Measurements from ENCODE around the gene SP100.

Gene SP100

GRCh38 chr2:230423851-230424458, 8.0 kb downstream of the SP100 start:
- DNase-seq: peak; percentile 54
- Histone ChIP-seq H4K8ac (ENCODE audit: low read length) (no peak overlapping the region), H3K27ac (ENCODE audit: low read length, poor library complexity, severe bottlenecking) (no peak overlapping the region), H3K9ac (ENCODE audit: low read length) (no peak overlapping the region), H2BK120ac (ENCODE audit: low read depth, low read length) (no peak overlapping the region), H2BK15ac (ENCODE audit: low read depth, poor library complexity, severe bottlenecking) (no peak overlapping the region), H2BK12ac (ENCODE audit: low read length in 2 of 2) (no peak overlapping the region), H2AFZ (ENCODE audit: low read depth, low read length) (no peak overlapping the region), H2AK5ac (ENCODE audit: low read length, severe bottlenecking) (no peak overlapping the region), H3K4me2 (ENCODE audit: low read length, poor library complexity, severe bottlenecking) (no peak overlapping the region), H3K4me3 (ENCODE audit: insufficient read depth in 1 of 2, low read depth in 1 of 2, low read length in 2 of 2) (peak overlapping the region in 1 of 2 experiments; percentile 23), H3K14ac (ENCODE audit: low read length in 2 of 2) (no peak overlapping the region), H3K9me3 (ENCODE audit: control insufficient read depth, low read length) (peaks cover 4% of the 10 kb centered on the region), H3K27me3 (ENCODE audit: control insufficient read depth in 1 of 2, insufficient read depth in 1 of 2, low read length in 2 of 2) (no peaks in the 10 kb centered on the region), H2BK5ac (ENCODE audit: low read depth, low read length, poor library complexity, severe bottlenecking) (no peak overlapping the region), H3K79me1 (replicated peaks; ENCODE audit: low read length, poor library complexity, severe bottlenecking) (peaks cover 7% of the 10 kb centered on the region), H3K4me1 (ENCODE audit: control insufficient read depth, insufficient read depth, low read depth, low read length) (peaks cover 2% of the 10 kb centered on the region), H3K36me3 (ENCODE audit: control insufficient read depth in 1 of 2, insufficient read depth in 2 of 2, low read depth in 1 of 2, low read length in 2 of 2) (peaks cover 4 to 57% of the 10 kb centered on the region in 2 experiments), H3K18ac (ENCODE audit: low read depth in 1 of 2, low read length in 2 of 2) (no peak overlapping the region), H3K4ac (ENCODE audit: low read depth in 1 of 2, low read length in 2 of 2) (no peak overlapping the region), H4K91ac (ENCODE audit: low read length) (peak overlapping the region; percentile 5), H3K23ac (ENCODE audit: low read length in 2 of 2) (no peak overlapping the region)
- 100% methylated on average over 2 of the region's 3 CpGs for WGBS

GRCh38 chr2:230425377-230425776, 9.4 kb downstream of the SP100 start:
- no peak overlapping the region for H2AFZ ChIP-seq (ENCODE audit: low read depth, low read length)
- H2AK5ac ChIP-seq (ENCODE audit: low read length, severe bottlenecking): no peak overlapping the region
- H3K79me1 ChIP-seq (replicated peaks; ENCODE audit: low read length, poor library complexity, severe bottlenecking): peaks cover 11% of the 10 kb centered on the region
- no CpG with 5 or more reads among the region's 1 CpG for WGBS
- H3K9ac ChIP-seq (ENCODE audit: low read length): no peak overlapping the region
- no peak overlapping the region for H3K4ac ChIP-seq (ENCODE audit: low read depth in 1 of 2, low read length in 2 of 2)
- H2BK15ac ChIP-seq (ENCODE audit: low read depth, poor library complexity, severe bottlenecking): no peak overlapping the region
- no peak overlapping the region for H4K8ac ChIP-seq (ENCODE audit: low read length)
- H3K27me3 ChIP-seq (ENCODE audit: control insufficient read depth in 1 of 2, insufficient read depth in 1 of 2, low read length in 2 of 2): no peaks in the 10 kb centered on the region
- peaks cover under 1% of the 10 kb centered on the region for H3K4me1 ChIP-seq (ENCODE audit: control insufficient read depth, insufficient read depth, low read depth, low read length)
- H3K23ac ChIP-seq (ENCODE audit: low read length in 2 of 2): no peak overlapping the region
- no peak overlapping the region for H3K4me2 ChIP-seq (ENCODE audit: low read length, poor library complexity, severe bottlenecking)
- no peak overlapping the region for H3K4me3 ChIP-seq (ENCODE audit: insufficient read depth in 1 of 2, low read depth in 1 of 2, low read length in 2 of 2)
- H2BK5ac ChIP-seq (ENCODE audit: low read depth, low read length, poor library complexity, severe bottlenecking): no peak overlapping the region
- no peak overlapping the region for H3K18ac ChIP-seq (ENCODE audit: low read depth in 1 of 2, low read length in 2 of 2)
- H2BK120ac ChIP-seq (ENCODE audit: low read depth, low read length): no peak overlapping the region
- no peak overlapping the region for H4K91ac ChIP-seq (ENCODE audit: low read length)
- DNase-seq: no peak
- H3K36me3 ChIP-seq (ENCODE audit: control insufficient read depth in 1 of 2, insufficient read depth in 2 of 2, low read depth in 1 of 2, low read length in 2 of 2): peaks cover 9 to 66% of the 10 kb centered on the region in 2 experiments
- H2BK12ac ChIP-seq (ENCODE audit: low read length in 2 of 2): no peak overlapping the region
- no peak overlapping the region for H3K27ac ChIP-seq (ENCODE audit: low read length, poor library complexity, severe bottlenecking)
- peaks cover 18% of the 10 kb centered on the region for H3K9me3 ChIP-seq (ENCODE audit: control insufficient read depth, low read length)
- no peak overlapping the region for H3K14ac ChIP-seq (ENCODE audit: low read length in 2 of 2)

DNA sequence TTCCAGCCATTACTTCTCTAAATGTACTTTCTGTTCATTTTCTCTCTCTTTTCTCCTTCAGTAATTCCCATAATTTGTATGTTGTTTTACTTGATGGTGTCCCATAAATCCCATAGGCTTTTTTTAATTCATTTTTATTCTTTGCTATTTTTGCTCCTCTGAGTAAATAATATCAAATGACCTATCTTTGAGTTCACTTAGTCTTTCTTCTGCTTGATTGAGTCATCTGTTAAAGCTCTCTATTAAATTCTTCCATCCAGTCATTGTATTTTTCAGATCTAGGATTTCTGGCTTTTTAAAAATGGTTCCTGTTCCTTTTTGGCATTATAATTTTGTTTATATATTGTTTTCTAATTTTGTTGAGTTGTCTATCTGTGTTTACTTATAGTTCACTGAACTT, 13.5 kb downstream of the SP100 start:
- Histone ChIP-seq H3K23ac (ENCODE audit: low read length in 2 of 2) (no peak overlapping the region), H4K91ac (ENCODE audit: low read length) (no peak overlapping the region), H3K9me3 (ENCODE audit: control insufficient read depth, low read length) (peaks cover 27% of the 10 kb centered on the region), H3K18ac (ENCODE audit: low read depth in 1 of 2, low read length in 2 of 2) (no peak overlapping the region), H3K27ac (ENCODE audit: low read length, poor library complexity, severe bottlenecking) (no peak overlapping the region), H3K9ac (ENCODE audit: low read length) (no peak overlapping the region), H2AK5ac (ENCODE audit: low read length, severe bottlenecking) (no peak overlapping the region), H3K27me3 (ENCODE audit: control insufficient read depth in 1 of 2, insufficient read depth in 1 of 2, low read length in 2 of 2) (no peaks in the 10 kb centered on the region), H3K14ac (ENCODE audit: low read length in 2 of 2) (no peak overlapping the region), H3K79me1 (replicated peaks; ENCODE audit: low read length, poor library complexity, severe bottlenecking) (peaks cover 16% of the 10 kb centered on the region), H3K4me3 (ENCODE audit: insufficient read depth in 1 of 2, low read depth in 1 of 2, low read length in 2 of 2) (no peak overlapping the region), H3K4me2 (ENCODE audit: low read length, poor library complexity, severe bottlenecking) (no peak overlapping the region), H2BK15ac (ENCODE audit: low read depth, poor library complexity, severe bottlenecking) (no peak overlapping the region), H3K4ac (ENCODE audit: low read depth in 1 of 2, low read length in 2 of 2) (no peak overlapping the region), H2BK12ac (ENCODE audit: low read length in 2 of 2) (no peak overlapping the region), H3K36me3 (ENCODE audit: control insufficient read depth in 1 of 2, insufficient read depth in 2 of 2, low read depth in 1 of 2, low read length in 2 of 2) (peaks cover 18 to 67% of the 10 kb centered on the region in 2 experiments), H3K4me1 (ENCODE audit: control insufficient read depth, insufficient read depth, low read depth, low read length) (peaks cover 4% of the 10 kb centered on the region), H4K8ac (ENCODE audit: low read length) (no peak overlapping the region), H2BK120ac (ENCODE audit: low read depth, low read length) (no peak overlapping the region), H2AFZ (ENCODE audit: low read depth, low read length) (no peak overlapping the region), H2BK5ac (ENCODE audit: low read depth, low read length, poor library complexity, severe bottlenecking) (no peak overlapping the region)
- no peak for DNase-seq

DNA sequence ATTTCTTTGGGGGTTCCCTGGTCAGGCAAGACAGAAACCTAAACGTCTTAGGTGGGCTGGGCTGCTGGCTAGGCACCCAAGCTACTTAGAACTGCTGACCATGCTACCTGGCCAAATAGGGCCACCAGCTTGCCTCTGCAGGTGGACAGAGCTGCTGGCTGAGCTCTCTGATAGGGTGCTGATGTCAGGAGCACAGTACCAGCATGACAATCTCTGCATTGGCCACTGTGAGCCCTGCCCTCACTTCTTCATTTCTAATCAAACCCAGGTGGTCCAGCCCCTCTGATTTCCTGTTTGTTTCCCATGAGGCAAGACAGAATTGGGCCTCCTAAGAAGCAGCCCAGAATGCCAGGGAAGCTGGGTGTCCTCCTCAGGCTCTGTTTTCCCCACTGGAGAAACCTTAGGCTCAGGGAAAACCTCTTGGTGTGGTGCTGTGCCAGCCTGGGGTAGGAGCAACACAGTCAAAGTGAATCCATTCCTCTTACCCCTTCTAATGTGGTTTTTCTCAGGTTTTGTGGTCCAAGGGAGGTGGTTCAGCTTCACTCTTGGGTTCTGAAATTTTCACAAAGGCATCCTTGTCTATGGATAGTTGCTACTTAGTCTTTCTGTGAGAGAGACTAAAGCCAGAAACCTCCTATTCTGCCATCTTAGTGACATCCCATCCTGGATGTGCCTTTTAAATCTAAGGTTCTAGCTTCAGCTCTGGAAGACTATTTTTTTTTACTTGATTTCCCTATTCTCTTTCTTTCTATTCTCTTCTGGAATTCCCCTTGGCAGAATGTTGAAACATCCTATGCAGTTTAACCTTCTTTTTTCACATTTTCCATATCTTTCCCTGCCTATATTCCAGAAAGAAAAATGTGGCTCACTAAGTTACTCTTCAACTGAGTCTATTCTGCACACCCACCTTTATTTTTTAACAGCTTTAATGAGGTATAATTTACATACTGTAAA, 15.2 kb downstream of the SP100 start:
- Histone ChIP-seq H3K4me3 (ENCODE audit: insufficient read depth in 1 of 2, low read depth in 1 of 2, low read length in 2 of 2) (no peak overlapping the region), H3K18ac (ENCODE audit: low read depth in 1 of 2, low read length in 2 of 2) (peak overlapping the region in 1 of 2 experiments; percentile 37), H4K8ac (ENCODE audit: low read length) (no peak overlapping the region), H4K91ac (ENCODE audit: low read length) (no peak overlapping the region), H3K23ac (ENCODE audit: low read length in 2 of 2) (no peak overlapping the region), H3K27me3 (ENCODE audit: control insufficient read depth in 1 of 2, insufficient read depth in 1 of 2, low read length in 2 of 2) (no peaks in the 10 kb centered on the region), H2AK5ac (ENCODE audit: low read length, severe bottlenecking) (no peak overlapping the region), H3K27ac (ENCODE audit: low read length, poor library complexity, severe bottlenecking) (no peak overlapping the region), H2BK120ac (ENCODE audit: low read depth, low read length) (no peak overlapping the region), H3K9me3 (ENCODE audit: control insufficient read depth, low read length) (peaks cover 30% of the 10 kb centered on the region), H2BK5ac (ENCODE audit: low read depth, low read length, poor library complexity, severe bottlenecking) (no peak overlapping the region), H3K14ac (ENCODE audit: low read length in 2 of 2) (no peak overlapping the region), H2AFZ (ENCODE audit: low read depth, low read length) (no peak overlapping the region), H3K9ac (ENCODE audit: low read length) (no peak overlapping the region), H3K36me3 (ENCODE audit: control insufficient read depth in 1 of 2, insufficient read depth in 2 of 2, low read depth in 1 of 2, low read length in 2 of 2) (peaks cover 18 to 73% of the 10 kb centered on the region in 2 experiments), H2BK15ac (ENCODE audit: low read depth, poor library complexity, severe bottlenecking) (peak overlapping the region; percentile 36), H2BK12ac (ENCODE audit: low read length in 2 of 2) (no peak overlapping the region), H3K4ac (ENCODE audit: low read depth in 1 of 2, low read length in 2 of 2) (no peak overlapping the region), H3K4me2 (ENCODE audit: low read length, poor library complexity, severe bottlenecking) (no peak overlapping the region), H3K79me1 (replicated peaks; ENCODE audit: low read length, poor library complexity, severe bottlenecking) (peaks cover 17% of the 10 kb centered on the region), H3K4me1 (ENCODE audit: control insufficient read depth, insufficient read depth, low read depth, low read length) (peaks cover 4% of the 10 kb centered on the region)
- no peak for DNase-seq
- 97% methylated on average over 1 of the region's 1 CpG for WGBS

All from mesenchymal stem cell (in vitro differentiated cells and primary cell).